KMS-11 (cell line): ENCODE data around the gene SMC2.

ENCODE experiments used
- H2AFZ ChIP-seq: fragments of 200-600 bp; sonication (generic); 2 replicates; pipeline ENCODE4 v1.6.1; 2016; ENCODE audit warnings: antibody characterized with exemption, mixed run types, low read depth
- H3K27ac ChIP-seq: fragments of 200-600 bp; sonication (generic); 2 replicates; pipeline ENCODE4 v1.6.1; 2016; ENCODE audit warnings: mild to moderate bottlenecking, mixed run types
- H3K27me3 ChIP-seq: fragments of 200-600 bp; sonication (generic); 2 replicates; pipeline ENCODE4 v1.6.1; 2017; ENCODE audit warnings: mild to moderate bottlenecking, low read depth, mixed run types, moderate library complexity; ENCODE audit not compliant: insufficient read depth
- H3K36me3 ChIP-seq: fragments of 200-600 bp; sonication (generic); 2 replicates; pipeline ENCODE4 v1.6.1; 2017; ENCODE audit warnings: mild to moderate bottlenecking, mixed run types; ENCODE audit not compliant: insufficient read depth
- H3K4me1 ChIP-seq: fragments of 200-600 bp; sonication (generic); 2 replicates; pipeline ENCODE4 v1.6.1; 2016; ENCODE audit warnings: mild to moderate bottlenecking, low read depth, mixed run types; ENCODE audit not compliant: poor library complexity, severe bottlenecking
- H3K4me2 ChIP-seq: fragments of 200-600 bp; sonication (generic); 2 replicates; pipeline ENCODE4 v1.7.0; 2016; ENCODE audit warnings: mild to moderate bottlenecking, mixed run types
- H3K4me3 ChIP-seq: fragments of 200-600 bp; sonication (generic); IDR thresholded peaks from 2 replicates; pipeline ENCODE4 v1.6.1; 2017; ENCODE audit warnings: low read depth, low read length, mixed read lengths; ENCODE audit not compliant: insufficient read depth
- H3K79me2 ChIP-seq: fragments of 200-600 bp; sonication (generic); 2 replicates; pipeline ENCODE4 v1.6.1; 2016; ENCODE audit warnings: low read depth, mixed run types; ENCODE audit not compliant: insufficient read depth
- H3K9ac ChIP-seq: fragments of 200-600 bp; sonication (generic); 2 replicates; pipeline ENCODE4 v1.6.1; 2016; ENCODE audit warnings: mild to moderate bottlenecking, mixed run types
- H4K20me1 ChIP-seq: fragments of 200-600 bp; sonication (generic); 2 replicates; pipeline ENCODE4 v1.6.1; 2016; ENCODE audit warnings: mild to moderate bottlenecking, mixed run types; ENCODE audit not compliant: insufficient read depth
- CTCF ChIP-seq: fragments of 200-600 bp; sonication (generic); conservative IDR thresholded peaks from 2 replicates; pipeline ENCODE4 v1.6.1; 2017; ENCODE audit warnings: low read depth, mild to moderate bottlenecking, antibody characterized with exemption, low read length, moderate library complexity, mixed read lengths

SMC2 gene

GRCh38 chr9:104073098-104073769, 20.9 kb upstream of the SMC2 start:
- Histone ChIP-seq H3K4me2 (no peak overlapping the region), H4K20me1 (no peaks in the 10 kb centered on the region), H3K27me3 (no peaks in the 10 kb centered on the region), H3K27ac (no peak overlapping the region), H2AFZ (no peak overlapping the region), H3K36me3 (no peaks in the 10 kb centered on the region), H3K4me3 (no peak overlapping the region), H3K79me2 (no peaks in the 10 kb centered on the region), H3K9ac (no peak overlapping the region), H3K4me1 (peaks cover 12% of the 10 kb centered on the region)
- TF ChIP-seq CTCF: no peak

GRCh38 chr9:104073770-104074133, 20.4 kb upstream of the SMC2 start:
- no peaks in the 10 kb centered on the region for H3K27me3 ChIP-seq
- no peak overlapping the region for H3K9ac ChIP-seq
- H3K27ac ChIP-seq: no peak overlapping the region
- H3K79me2 ChIP-seq: no peaks in the 10 kb centered on the region
- no peak overlapping the region for H3K4me3 ChIP-seq
- H3K4me2 ChIP-seq: no peak overlapping the region
- TF ChIP-seq CTCF: no peak
- H2AFZ ChIP-seq: no peak overlapping the region
- no peaks in the 10 kb centered on the region for H3K36me3 ChIP-seq
- peaks cover 12% of the 10 kb centered on the region for H3K4me1 ChIP-seq
- no peaks in the 10 kb centered on the region for H4K20me1 ChIP-seq

GRCh38 chr9:104074876-104075275, 19.2 kb upstream of the SMC2 start:
- H3K4me2 ChIP-seq: no peak overlapping the region
- H3K4me1 ChIP-seq: peaks cover 12% of the 10 kb centered on the region
- no peaks in the 10 kb centered on the region for H3K27me3 ChIP-seq
- no peak overlapping the region for H3K4me3 ChIP-seq
- no peak overlapping the region for H2AFZ ChIP-seq
- no peaks in the 10 kb centered on the region for H3K79me2 ChIP-seq
- H3K36me3 ChIP-seq: no peaks in the 10 kb centered on the region
- H4K20me1 ChIP-seq: no peaks in the 10 kb centered on the region
- no peak for TF ChIP-seq CTCF
- H3K9ac ChIP-seq: no peak overlapping the region
- H3K27ac ChIP-seq: no peak overlapping the region

GRCh38 chr9:104075801-104076753, 18.0 kb upstream of the SMC2 start:
- Histone ChIP-seq H3K27ac (no peak overlapping the region), H4K20me1 (no peaks in the 10 kb centered on the region), H3K27me3 (no peaks in the 10 kb centered on the region), H3K4me2 (no peak overlapping the region; the same call in 1 of the 2 replicates), H3K4me3 (no peak overlapping the region), H3K4me1 (peaks cover 12% of the 10 kb centered on the region), H3K36me3 (no peaks in the 10 kb centered on the region), H2AFZ (no peak overlapping the region), H3K9ac (no peak overlapping the region), H3K79me2 (no peaks in the 10 kb centered on the region)
- no peak for TF ChIP-seq CTCF
